M059J (cell line): ENCODE measurements around the gene GPR63. TPM values are rescaled to one million over a fixed set of nuclear protein-coding genes. Genes with fewer than 3 reads are reported as not detected.
"Not testable (repeated sequence)": the region's sequence is repeated elsewhere in the genome, so short reads cannot be mapped to it uniquely, and the experiment has no call there.

Experiments
- DNase-seq: peaks from one replicate; pipeline ENCODE4 v3.0.0-alpha.2; 2012; ENCODE audit warnings: low read depth
- total RNA-seq: library from RNA; depleted of rRNA; stranded (reverse); fragments of >200 nt; shearing (Covaris generic); gene quantifications from 2 replicates; pipeline ENCODE4 v1.2.3, GENCODE V29; 2014; rRNA removed

The GPR63 gene
- total RNA-seq = not detected in 2 replicates

GRCh38 chr6:96837081-96837971, at the start of gene GPR63:
TSS of gene GPR63 (minus strand) at chr6:96837477. CDS start at chr6:96799731, 37,746 bp downstream.
- peak; percentile 40 for DNase-seq

GRCh38 chr6:96886519-96886918, 49.2 kb upstream of the GPR63 start:
- DNase-seq = no peak

- not testable (repeated sequence) for DNase-seq
Observed at GRCh38 chr6:96885187-96885631, 47.9 kb upstream of the GPR63 start.

- peak; percentile 32 for DNase-seq
Observed at GRCh38 chr6:96878143-96878542, 40.9 kb upstream of the GPR63 start.

- DNase-seq = no peak
Observed at GRCh38 chr6:96876886-96877545, 39.7 kb upstream of the GPR63 start.

GRCh38 chr6:96872976-96873375, 35.7 kb upstream of the GPR63 start:
- no peak for DNase-seq

- DNase-seq = no peak
Observed at GRCh38 chr6:96865055-96865405, 27.8 kb upstream of the GPR63 start.

- no peak for DNase-seq
Observed at GRCh38 chr6:96864216-96865054, 27.2 kb upstream of the GPR63 start.

- DNase-seq = no peak
Observed at GRCh38 chr6:96862560-96862959, 25.3 kb upstream of the GPR63 start.

GRCh38 chr6:96861588-96861987, 24.3 kb upstream of the GPR63 start:
- DNase-seq = no peak

GRCh38 chr6:96856856-96857255, 19.6 kb upstream of the GPR63 start:
- no peak for DNase-seq

GRCh38 chr6:96853083-96853482, 15.8 kb upstream of the GPR63 start:
- no peak for DNase-seq

GRCh38 chr6:96852605-96853004, 15.3 kb upstream of the GPR63 start:
- DNase-seq = no peak

GRCh38 chr6:96851858-96852257, 14.6 kb upstream of the GPR63 start:
- DNase-seq = no peak

GRCh38 chr6:96849615-96850014, 12.3 kb upstream of the GPR63 start:
- DNase-seq = no peak

- DNase-seq = no peak
Observed at GRCh38 chr6:96844530-96844929, 7.3 kb upstream of the GPR63 start.

GRCh38 chr6:96841345-96841744, 4.1 kb upstream of the GPR63 start:
- no peak for DNase-seq

GRCh38 chr6:96836631-96837080, 621 bp downstream of the GPR63 start:
- no peak for DNase-seq

- no peak for DNase-seq
Observed at GRCh38 chr6:96834070-96834469, 3.2 kb downstream of the GPR63 start.

- DNase-seq = no peak
Observed at GRCh38 chr6:96832780-96833179, 4.5 kb downstream of the GPR63 start.

GRCh38 chr6:96826865-96827264, 10.4 kb downstream of the GPR63 start:
- DNase-seq = no peak

GRCh38 chr6:96823743-96824142, 13.5 kb downstream of the GPR63 start:
- no peak for DNase-seq
